Panc1 (cell line): ENCODE measurements around the gene MEIS1. TPM values are rescaled to one million over a fixed set of nuclear protein-coding genes. Genes with fewer than 3 reads are reported as not detected.

Experiments
- ATAC-seq: fragments of 200-7000 bp; cut with Tn5 transposase; 2 replicates; pipeline ENCODE4 v1.9.1; 2020; ENCODE audit warnings: mild to moderate bottlenecking, moderate library complexity
- BruUV-seq: library from RNA; stranded (reverse); fragments of 400-500 nt; replicated peaks from 2 replicates; lab custom pipeline; 2021; lab: Mats Ljungman, UMichigan
- CTCF ChIA-PET: fragments of 300-600 bp; sonication (Branson Sonifier 250); formaldehyde crosslinking; loops from one replicate; lab custom pipeline; 2022; ENCODE audit warnings: antibody characterized with exemption; lab: Charles Lee
- POLR2A ChIA-PET: fragments of 300-600 bp; sonication (Branson Sonifier 250); formaldehyde crosslinking; loops from one replicate; lab custom pipeline; 2022; ENCODE audit warnings: antibody characterized with exemption; lab: Charles Lee
- DNase-seq: peaks from one replicate; pipeline ENCODE4 v3.0.0-alpha.2; 2010; ENCODE audit warnings: low read depth, low spot score
- H3K27ac ChIP-seq: 2 replicates; pipeline ENCODE4 v1.5.1; 2011; ENCODE audit warnings: mild to moderate bottlenecking, low read length, inconsistent platforms
- H3K27me3 ChIP-seq: fragments of 200-500 bp; sonication (Bioruptor generic); 2 replicates; pipeline ENCODE4 v1.6.0; 2014; ENCODE audit warnings: low read length, inconsistent platforms; ENCODE audit not compliant: control insufficient read depth, insufficient read depth
- H3K36me3 ChIP-seq: fragments of 200-500 bp; sonication (Bioruptor generic); 2 replicates; pipeline ENCODE4 v1.5.1; 2014; ENCODE audit warnings: inconsistent platforms, mild to moderate bottlenecking, low read length, moderate library complexity; ENCODE audit not compliant: control insufficient read depth, insufficient read depth
- H3K4me1 ChIP-seq: 2 replicates; pipeline ENCODE4 v1.5.1; 2011; ENCODE audit warnings: inconsistent platforms, mild to moderate bottlenecking, low read length, moderate library complexity; ENCODE audit not compliant: control insufficient read depth, insufficient read depth
- H3K4me3 ChIP-seq, 2 experiments: 2 replicates each; pipeline ENCODE4 v1.5.1; 2011 to 2012; ENCODE audit warnings: low read depth in 2 of 2, low read length in 2 of 2, mild to moderate bottlenecking in 2 of 2, inconsistent platforms in 1 of 2, moderate library complexity in 1 of 2
- H3K9me3 ChIP-seq: fragments of 200-500 bp; sonication (Bioruptor generic); 2 replicates; pipeline ENCODE4 v1.5.1; 2014; ENCODE audit warnings: low read depth, mild to moderate bottlenecking, inconsistent platforms, low read length, moderate library complexity; ENCODE audit not compliant: control insufficient read depth, insufficient read depth
- POLR2AphosphoS5 ChIP-seq: IDR thresholded peaks from 2 replicates; pipeline ENCODE4 v1.6.1; 2012; ENCODE audit warnings: mild to moderate bottlenecking, low read depth, low read length, moderate library complexity
- SIN3A ChIP-seq: IDR thresholded peaks from 2 replicates; pipeline ENCODE4 v1.6.1; 2012; ENCODE audit warnings: low read depth, mild to moderate bottlenecking, low read length, moderate library complexity, borderline replicate concordance; ENCODE audit not compliant: insufficient read depth
- TCF7L2 ChIP-seq: IDR thresholded peaks from 2 replicates; pipeline ENCODE4 v1.6.1; 2011; ENCODE audit warnings: mild to moderate bottlenecking, low read depth, low read length, inconsistent platforms
- in situ Hi-C: cut with HindIII; loops from 2 replicates; pipeline ENCODE4 v1.10.0; 2016; ENCODE audit warnings: low sequenced_read_pairs, low pct_unique_long_range_greater_than_20kb
- intact Hi-C: fragments of 100-400 bp; cut with micrococcal nuclease; formaldehyde crosslinking; loops from one replicate; pipeline ENCODE4 v1.10.0; 2022; ENCODE audit not compliant: unreplicated experiment
- total RNA-seq: library from RNA; stranded (reverse); gene quantifications from one replicate; pipeline ENCODE4 v1.2.1, GENCODE V29; 2021; ENCODE audit not compliant: unreplicated experiment
- TF ChIP-seq, protein P1 (sequence below): fragments of 450-650 bp; IDR thresholded peaks from 2 replicates; pipeline ENCODE4 v1.5.1; 2017; ENCODE audit warnings: mild to moderate bottlenecking
- TF ChIP-seq, protein P2 (sequence below), 2 experiments: IDR thresholded peaks; 2 replicates each; pipeline ENCODE4 v1.6.1; 2011 to 2012; ENCODE audit warnings: low read depth in 2 of 2, control low read depth in 1 of 2, low read length in 1 of 2, mild to moderate bottlenecking in 1 of 2, moderate library complexity in 1 of 2; ENCODE audit not compliant: insufficient read depth in 1 of 2

MEIS1 gene
- total RNA-seq, 1 experiment from 2014 or later, result 2.0 TPM

DNA sequence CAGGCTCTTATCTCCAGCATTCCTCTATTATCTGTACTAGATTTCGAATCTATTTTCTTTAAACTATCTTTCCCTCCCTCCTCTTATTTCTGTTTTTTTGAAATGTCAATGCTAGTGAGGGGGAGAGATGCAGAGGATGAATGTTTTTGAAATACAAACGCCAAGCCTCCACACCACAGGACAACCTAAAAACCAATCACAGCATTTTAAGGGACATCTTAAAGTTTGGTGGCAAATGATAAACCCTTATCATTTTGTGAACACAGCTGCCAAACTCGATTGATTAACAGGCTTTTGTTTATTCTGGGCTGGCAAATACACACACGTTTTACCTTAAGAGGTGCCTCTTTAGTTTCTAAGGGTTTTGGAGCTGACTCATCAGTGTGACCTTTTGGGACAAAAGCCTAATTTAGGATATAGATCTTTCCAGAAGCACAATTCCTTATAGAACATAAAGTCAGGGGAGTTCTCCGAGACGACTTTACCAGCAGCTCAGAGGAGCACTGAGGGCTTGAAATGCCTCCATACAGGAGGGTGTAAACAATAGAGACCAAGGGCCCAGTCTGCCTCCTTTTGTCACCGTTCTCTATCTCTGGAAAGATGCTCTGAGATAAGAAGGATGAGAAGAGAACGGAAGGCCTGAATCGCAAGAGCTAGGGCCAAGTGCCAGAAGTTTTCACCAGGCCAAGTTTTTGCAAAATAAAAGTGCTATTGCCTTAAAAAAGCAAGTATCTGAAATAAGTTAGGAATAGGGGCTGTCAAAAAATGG, 4.2 kb upstream of the MEIS1 start:
- no peak overlapping the region for H3K27ac ChIP-seq
- DNase-seq, result no peak
- intact Hi-C loops (loop anchor here (5.0 kb wide), 1 partner anchor 1602 kb away; no protein-coding TSS in a partner anchor), in situ Hi-C loops (no loop called here)
- ATAC-seq, result no peak
- H3K4me1 ChIP-seq, result no peaks in the 10 kb centered on the region; the same call in none of the 2 replicates
- no TSS peak for BruUV-seq
- H3K4me3 ChIP-seq, result no peak overlapping the region
- no peaks in the 10 kb centered on the region for H3K9me3 ChIP-seq
- CTCF ChIA-PET, result no interaction called here
- H3K36me3 ChIP-seq, result no peaks in the 10 kb centered on the region
- TF ChIP-seq, protein P1, sequence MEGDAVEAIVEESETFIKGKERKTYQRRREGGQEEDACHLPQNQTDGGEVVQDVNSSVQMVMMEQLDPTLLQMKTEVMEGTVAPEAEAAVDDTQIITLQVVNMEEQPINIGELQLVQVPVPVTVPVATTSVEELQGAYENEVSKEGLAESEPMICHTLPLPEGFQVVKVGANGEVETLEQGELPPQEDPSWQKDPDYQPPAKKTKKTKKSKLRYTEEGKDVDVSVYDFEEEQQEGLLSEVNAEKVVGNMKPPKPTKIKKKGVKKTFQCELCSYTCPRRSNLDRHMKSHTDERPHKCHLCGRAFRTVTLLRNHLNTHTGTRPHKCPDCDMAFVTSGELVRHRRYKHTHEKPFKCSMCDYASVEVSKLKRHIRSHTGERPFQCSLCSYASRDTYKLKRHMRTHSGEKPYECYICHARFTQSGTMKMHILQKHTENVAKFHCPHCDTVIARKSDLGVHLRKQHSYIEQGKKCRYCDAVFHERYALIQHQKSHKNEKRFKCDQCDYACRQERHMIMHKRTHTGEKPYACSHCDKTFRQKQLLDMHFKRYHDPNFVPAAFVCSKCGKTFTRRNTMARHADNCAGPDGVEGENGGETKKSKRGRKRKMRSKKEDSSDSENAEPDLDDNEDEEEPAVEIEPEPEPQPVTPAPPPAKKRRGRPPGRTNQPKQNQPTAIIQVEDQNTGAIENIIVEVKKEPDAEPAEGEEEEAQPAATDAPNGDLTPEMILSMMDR, result no peak
- TF ChIP-seq, protein P2, sequence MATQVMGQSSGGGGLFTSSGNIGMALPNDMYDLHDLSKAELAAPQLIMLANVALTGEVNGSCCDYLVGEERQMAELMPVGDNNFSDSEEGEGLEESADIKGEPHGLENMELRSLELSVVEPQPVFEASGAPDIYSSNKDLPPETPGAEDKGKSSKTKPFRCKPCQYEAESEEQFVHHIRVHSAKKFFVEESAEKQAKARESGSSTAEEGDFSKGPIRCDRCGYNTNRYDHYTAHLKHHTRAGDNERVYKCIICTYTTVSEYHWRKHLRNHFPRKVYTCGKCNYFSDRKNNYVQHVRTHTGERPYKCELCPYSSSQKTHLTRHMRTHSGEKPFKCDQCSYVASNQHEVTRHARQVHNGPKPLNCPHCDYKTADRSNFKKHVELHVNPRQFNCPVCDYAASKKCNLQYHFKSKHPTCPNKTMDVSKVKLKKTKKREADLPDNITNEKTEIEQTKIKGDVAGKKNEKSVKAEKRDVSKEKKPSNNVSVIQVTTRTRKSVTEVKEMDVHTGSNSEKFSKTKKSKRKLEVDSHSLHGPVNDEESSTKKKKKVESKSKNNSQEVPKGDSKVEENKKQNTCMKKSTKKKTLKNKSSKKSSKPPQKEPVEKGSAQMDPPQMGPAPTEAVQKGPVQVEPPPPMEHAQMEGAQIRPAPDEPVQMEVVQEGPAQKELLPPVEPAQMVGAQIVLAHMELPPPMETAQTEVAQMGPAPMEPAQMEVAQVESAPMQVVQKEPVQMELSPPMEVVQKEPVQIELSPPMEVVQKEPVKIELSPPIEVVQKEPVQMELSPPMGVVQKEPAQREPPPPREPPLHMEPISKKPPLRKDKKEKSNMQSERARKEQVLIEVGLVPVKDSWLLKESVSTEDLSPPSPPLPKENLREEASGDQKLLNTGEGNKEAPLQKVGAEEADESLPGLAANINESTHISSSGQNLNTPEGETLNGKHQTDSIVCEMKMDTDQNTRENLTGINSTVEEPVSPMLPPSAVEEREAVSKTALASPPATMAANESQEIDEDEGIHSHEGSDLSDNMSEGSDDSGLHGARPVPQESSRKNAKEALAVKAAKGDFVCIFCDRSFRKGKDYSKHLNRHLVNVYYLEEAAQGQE (IDR thresholded peaks at IDR 0.05; ENCODE audit: insufficient read depth in 1 of 2, low read depth in 2 of 2, low read length in 1 of 2), result no peak
- H3K27me3 ChIP-seq, result peaks cover 15% of the 10 kb centered on the region
- POLR2A ChIA-PET, result no interaction called here

DNA sequence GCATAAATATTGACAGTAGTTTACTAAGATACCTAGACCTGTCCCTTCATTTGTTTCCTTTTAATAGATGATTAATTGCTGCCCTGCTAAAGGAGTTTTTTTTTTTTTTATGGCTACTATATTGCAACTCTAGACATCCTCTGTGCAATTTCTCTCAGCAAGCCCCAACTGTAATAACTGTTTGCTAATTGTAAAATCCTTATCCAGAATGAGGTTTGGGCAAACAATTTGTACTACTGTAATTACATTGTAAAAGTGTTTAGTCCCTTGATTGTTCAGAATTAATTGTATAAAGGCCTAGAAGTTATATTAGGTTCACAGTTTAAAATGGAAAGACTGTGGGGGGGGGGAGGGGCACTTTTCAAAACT, 3.7 kb upstream of the MEIS1 start:
- ATAC-seq (no peak), DNase-seq (no peak)
- H3K4me3 ChIP-seq, result no peak overlapping the region
- intact Hi-C loops, result loop anchor here (5.0 kb wide), 1 partner anchor 1601 kb away; no protein-coding TSS in a partner anchor
- no TSS peak for BruUV-seq
- H3K4me1 ChIP-seq, result no peaks in the 10 kb centered on the region; the same call in none of the 2 replicates
- no peaks in the 10 kb centered on the region for H3K36me3 ChIP-seq
- in situ Hi-C loops, result no loop called here
- CTCF ChIA-PET, result no interaction called here
- H3K9me3 ChIP-seq, result no peaks in the 10 kb centered on the region
- H3K27me3 ChIP-seq, result peaks cover 18% of the 10 kb centered on the region
- POLR2A ChIA-PET, result no interaction called here
- TF ChIP-seq, protein P1, result no peak
- no peak for TF ChIP-seq POLR2AphosphoS5
- TF ChIP-seq TCF7L2, result no peak
- TF ChIP-seq, protein P2 (IDR thresholded peaks at IDR 0.05; ENCODE audit: insufficient read depth in 1 of 2, low read depth in 2 of 2, low read length in 1 of 2), result no peak
- TF ChIP-seq SIN3A, result no peak
- H3K27ac ChIP-seq, result no peak overlapping the region
